Activated T-cell treated with anti-CD3 and anti-CD28 coated beads, Interleukin-2, amount 50 U/mL, for 1 hour (primary cell): ENCODE results near the gene ACSS3.

ENCODE experiments used
- DNase-seq: peaks from one replicate; pipeline ENCODE4 v3.0.0-alpha.2; 2020

Gene ACSS3

GRCh38 chr12:81229759-81230158 is 151.9 kb downstream of the ACSS3 start:
- DNase-seq = no peak

GRCh38 chr12:81231574-81232368 is 153.9 kb downstream of the ACSS3 start:
- no peak for DNase-seq

DNA sequence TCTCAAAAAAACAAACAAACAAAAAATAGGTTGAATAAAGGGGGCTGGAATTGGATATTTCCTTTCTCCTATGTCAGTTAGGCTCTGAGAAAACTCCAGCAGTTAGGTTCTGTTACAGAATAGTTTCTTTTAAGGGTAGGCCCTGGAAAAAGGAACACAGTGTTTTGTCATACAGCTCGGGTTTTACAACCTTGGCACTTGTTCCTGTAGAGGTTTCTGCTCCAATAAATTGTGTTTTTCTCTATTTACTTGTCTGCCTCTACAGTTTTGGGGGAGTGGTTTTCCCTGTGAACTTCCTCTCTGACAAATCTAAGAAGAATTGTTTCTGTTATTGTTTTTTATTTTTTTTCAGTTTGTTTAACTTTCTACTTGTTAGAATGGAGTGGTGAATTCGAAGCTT is 167.6 kb downstream of the ACSS3 start:
- DNase-seq = no peak

GRCh38 chr12:81245907-81246570 is 168.2 kb downstream of the ACSS3 start:
- no peak for DNase-seq

DNA sequence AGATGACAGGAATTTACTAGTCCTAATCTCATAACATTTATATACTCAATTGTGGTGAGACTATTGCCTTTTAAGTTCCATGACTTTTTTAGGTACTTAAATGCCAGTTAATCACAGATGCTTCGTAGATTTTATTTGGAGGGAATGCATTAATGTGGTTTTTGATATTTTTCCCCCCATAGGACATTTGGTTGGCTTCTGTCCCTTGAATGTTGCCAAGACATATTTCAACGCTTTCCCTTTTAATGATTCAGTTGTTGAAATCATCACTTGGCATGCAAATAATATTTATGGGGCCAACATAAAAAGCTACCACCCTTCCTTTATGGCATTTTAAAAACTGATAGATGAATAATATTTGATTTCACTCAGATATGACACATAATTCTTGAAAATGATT is 172.1 kb downstream of the ACSS3 start:
- DNase-seq = no peak

DNA sequence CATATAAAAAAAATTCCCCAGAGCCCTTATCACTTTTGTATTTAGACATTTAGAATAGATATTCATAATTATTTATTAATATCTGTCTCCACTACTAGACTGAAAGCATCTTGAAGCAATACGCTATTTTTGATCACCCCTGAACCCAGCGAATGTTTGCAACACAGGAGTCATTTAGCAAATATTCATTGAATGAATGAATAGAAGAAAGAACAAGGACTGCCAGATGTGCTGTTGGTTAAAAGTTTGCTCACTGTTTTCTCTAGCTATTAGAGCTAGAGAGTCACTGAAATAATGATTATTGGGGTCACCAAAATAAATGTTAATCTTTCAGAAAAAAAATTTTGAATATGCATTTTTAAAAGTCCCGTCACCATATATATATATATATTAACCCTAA is 174.3 kb downstream of the ACSS3 start:
- no peak for DNase-seq

- no peak for DNase-seq
These were observed 175.5 kb downstream of the ACSS3 start for GRCh38 chr12:81253360-81253759.

- DNase-seq = no peak
These were observed 177.6 kb downstream of the ACSS3 start for GRCh38 chr12:81255456-81255855.

DNA sequence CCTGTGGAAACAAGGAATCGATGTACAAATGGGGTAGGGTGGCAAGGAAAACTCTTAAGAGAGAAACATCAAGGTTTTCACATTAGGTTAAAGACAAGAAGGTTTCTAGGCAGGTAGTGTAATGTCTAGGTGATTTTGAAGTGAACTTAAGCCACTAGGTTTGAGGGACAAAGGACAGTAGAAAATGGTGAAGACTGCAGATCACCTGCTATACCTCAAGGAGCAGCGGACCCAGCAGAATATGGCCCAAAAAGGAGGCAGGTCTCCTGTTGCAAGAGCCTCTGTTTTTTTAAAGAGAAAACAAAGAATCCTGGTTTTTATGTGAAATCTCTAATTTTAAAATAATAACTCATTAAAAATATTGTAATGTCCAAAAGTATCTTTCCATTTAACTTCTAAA is 178.1 kb downstream of the ACSS3 start:
- DNase-seq = no peak

DNA sequence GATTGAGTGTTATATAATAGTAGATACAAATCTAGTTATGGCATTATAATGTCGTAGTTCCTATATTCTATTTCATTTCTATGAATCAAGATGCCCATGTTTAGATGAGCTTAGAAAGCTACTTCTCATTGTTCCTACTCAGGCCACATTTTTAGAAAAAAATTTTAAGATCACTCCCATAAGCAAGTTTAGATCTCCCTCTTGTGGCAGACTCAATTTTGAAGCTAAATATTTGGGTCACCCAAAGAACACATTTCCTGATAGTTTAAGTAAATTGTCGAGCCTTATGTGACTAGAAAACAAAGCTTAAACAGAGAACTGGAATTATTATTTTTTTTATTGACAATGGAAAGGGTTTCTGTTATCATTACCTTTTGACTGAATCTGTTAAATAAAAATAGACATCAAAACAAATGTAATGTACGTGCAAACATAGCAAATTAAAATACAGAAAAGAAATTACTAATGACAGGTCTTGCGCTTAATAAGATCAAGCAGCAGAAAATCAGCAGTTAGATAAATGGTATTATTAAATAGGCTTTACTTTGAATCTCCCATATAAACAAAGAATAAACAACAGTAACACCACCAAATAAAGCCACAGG is 180.2 kb downstream of the ACSS3 start:
- no peak for DNase-seq

GRCh38 chr12:81259360-81259759 is 181.5 kb downstream of the ACSS3 start:
- no peak for DNase-seq

GRCh38 chr12:81261508-81262207 is 183.8 kb downstream of the ACSS3 start:
- DNase-seq = no peak

- no peak for DNase-seq
These were observed 185.2 kb downstream of the ACSS3 start for GRCh38 chr12:81263072-81263471.

- DNase-seq = no peak
These were observed 192.5 kb downstream of the ACSS3 start for GRCh38 chr12:81270385-81270784.

GRCh38 chr12:81274637-81275529 is 197.0 kb downstream of the ACSS3 start:
- no peak for DNase-seq

GRCh38 chr12:81284137-81284536 is 206.3 kb downstream of the ACSS3 start:
- no peak for DNase-seq

DNA sequence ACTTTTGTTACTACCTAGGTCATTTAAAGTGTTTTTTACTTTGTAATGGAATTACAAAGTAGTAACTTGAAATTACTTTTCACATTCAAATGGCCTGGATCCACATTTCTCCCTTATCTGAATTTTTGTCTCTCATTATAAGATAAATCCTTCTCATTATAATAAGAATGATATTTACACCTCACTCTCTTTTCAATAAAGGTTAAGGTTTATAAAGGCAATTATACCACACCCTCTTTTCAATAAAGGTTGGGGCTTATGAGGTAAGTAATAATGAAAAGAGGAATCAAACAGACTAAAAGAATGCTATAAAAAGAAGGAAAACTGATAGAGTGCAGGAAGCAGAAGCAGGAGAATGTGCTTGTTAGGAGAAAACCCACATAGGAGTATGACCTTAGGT is 210.8 kb downstream of the ACSS3 start:
- no peak for DNase-seq

DNA sequence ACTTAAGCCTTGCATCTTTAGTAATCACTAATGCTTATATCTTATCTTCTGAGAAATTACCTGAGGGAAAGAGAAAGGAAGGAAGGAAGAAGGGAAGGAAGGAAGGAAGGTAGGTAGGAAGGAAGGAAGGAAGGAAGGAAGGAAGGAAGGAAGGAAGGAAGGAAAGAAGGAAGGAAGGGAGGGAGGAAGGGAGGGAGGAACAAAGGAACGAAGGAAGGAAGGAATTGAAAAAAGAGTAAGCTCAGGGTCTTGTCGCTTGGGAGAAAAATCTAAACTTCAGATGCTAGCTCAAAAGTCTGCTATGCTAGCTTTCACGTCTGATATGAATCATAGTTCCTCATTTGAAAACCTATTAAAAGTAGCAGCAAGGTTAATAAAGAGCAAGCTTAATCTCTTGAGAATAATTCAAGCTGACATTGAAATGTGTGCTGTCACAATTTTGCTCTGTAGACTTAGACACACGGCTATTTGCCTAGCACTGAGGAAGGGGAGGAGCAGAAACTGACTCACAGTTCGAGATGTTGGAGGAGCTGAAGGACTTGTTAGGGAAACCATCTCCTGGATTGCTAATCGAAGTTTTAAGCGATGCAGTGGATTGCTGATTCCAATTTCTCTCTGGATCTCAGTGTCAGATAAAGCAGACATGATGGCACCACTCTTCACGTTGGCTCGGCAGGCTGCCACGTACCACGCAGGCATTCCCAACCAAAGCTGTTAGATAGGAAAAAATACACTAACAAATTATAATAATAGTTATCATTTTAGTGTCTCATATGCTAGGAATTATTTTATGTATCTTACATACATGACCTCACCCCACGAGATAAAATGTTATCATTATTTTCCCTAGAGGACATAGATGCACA is 216.7 kb downstream of the ACSS3 start:
- DNase-seq = no peak

- no peak for DNase-seq
These were observed 217.4 kb downstream of the ACSS3 start for GRCh38 chr12:81295251-81295650.

DNA sequence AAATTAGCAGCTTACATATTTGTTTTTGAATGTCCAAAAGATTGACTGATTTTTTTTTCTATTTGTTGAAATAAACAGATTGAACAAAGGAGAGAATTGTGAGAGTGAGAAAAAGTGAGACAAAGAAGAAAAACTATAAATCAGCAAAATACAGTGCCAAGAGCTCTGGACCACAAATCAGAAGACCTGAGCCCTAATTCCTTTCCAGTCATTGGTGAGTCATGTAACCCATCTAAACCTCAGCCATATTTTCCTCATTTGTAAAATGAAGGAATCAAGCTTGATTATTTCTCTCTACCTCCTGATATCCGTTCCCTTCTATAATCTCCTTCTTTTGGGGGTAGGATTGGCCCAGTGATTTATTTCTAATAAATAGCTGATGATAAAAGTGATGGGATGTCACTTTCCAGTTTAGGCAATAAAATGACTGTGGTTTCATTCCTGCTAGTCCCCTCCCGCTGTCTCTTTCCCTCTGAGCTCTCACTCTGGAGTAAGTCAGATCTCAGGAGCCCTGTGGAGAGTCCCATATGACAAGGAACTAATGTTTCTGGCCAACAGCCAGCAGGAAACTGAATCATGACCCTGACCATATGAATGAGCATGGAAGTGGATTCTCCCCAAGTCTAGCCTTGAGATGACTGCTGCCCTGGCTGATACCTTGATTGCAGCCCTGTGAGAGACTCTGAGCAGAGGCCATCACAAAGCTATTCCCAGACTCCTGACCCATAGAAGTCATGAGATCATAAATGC is 218.9 kb downstream of the ACSS3 start:
- no peak for DNase-seq

- no peak for DNase-seq
These were observed 219.7 kb downstream of the ACSS3 start for GRCh38 chr12:81297601-81298000.
